ENCODE data around the gene TMEM132D.

TMEM132D gene

DNA sequence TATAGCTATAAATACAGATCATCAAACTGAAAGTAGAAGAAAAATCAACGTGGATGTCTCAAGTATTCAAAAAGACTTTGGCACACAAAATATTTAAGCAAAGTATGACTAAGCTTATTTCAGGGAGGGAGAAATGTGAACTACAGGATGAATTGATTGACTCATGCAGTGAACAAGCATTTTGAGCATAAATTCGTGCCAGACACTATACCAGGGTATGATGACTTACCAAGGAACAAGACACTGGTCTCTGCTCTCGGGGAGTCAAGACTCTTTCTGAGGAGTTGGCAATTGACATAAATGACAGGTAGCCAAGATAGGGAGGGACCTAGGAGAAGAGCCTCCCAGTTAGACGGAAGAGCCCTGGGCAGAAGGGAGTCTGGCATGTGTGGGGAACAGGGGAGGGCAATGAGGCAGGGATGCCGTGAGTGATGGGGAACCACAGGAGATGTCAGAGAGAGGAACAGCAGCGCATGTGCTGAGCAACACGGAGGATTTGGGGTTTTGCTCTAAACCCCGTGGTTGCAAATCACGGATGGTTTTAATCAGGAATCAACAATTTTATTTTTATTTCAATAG is 115.2 kb downstream of the TMEM132D start:
- Mint-ChIP-seq H3K9me3 (peaks cover 3% of the 10 kb centered on the region), H3K4me3 (no peak overlapping the region), H3K36me3 (ENCODE audit: low read depth) (peaks cover 3% of the 10 kb centered on the region), H3K27ac (no peak overlapping the region), H3K4me1 (no peaks in the 10 kb centered on the region), H3K27me3 (ENCODE audit: low read depth) (peaks cover 5% of the 10 kb centered on the region)
- TF ChIP-seq, protein P1, sequence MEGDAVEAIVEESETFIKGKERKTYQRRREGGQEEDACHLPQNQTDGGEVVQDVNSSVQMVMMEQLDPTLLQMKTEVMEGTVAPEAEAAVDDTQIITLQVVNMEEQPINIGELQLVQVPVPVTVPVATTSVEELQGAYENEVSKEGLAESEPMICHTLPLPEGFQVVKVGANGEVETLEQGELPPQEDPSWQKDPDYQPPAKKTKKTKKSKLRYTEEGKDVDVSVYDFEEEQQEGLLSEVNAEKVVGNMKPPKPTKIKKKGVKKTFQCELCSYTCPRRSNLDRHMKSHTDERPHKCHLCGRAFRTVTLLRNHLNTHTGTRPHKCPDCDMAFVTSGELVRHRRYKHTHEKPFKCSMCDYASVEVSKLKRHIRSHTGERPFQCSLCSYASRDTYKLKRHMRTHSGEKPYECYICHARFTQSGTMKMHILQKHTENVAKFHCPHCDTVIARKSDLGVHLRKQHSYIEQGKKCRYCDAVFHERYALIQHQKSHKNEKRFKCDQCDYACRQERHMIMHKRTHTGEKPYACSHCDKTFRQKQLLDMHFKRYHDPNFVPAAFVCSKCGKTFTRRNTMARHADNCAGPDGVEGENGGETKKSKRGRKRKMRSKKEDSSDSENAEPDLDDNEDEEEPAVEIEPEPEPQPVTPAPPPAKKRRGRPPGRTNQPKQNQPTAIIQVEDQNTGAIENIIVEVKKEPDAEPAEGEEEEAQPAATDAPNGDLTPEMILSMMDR (IDR thresholded peaks at IDR 0.05; ENCODE audit: unreplicated experiment in 3 of 3) = no peak

DNA sequence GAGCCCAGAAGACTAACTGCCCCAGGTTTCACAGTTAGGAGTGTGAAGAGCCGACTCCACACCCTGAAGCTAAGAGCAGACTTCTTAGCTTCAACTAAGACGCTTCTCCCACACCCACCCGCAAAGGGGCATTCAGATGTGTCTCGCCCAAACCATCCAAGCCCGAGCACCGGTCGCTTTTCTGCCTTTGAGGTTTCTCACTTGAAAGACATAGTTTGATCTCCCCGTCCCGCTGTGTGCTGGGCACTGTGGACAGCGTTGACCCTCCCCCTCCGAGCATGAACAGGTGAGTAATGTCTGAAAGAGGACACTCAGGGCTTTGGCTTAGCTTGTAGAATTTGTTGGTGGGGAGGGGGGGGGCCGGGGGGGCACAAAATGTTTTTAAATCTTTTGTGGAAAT is 123.8 kb downstream of the TMEM132D start:
- H3K27me3 Mint-ChIP-seq (ENCODE audit: low read depth) = peaks cover 23% of the 10 kb centered on the region
- H3K4me1 Mint-ChIP-seq = no peaks in the 10 kb centered on the region
- H3K27ac Mint-ChIP-seq = no peak overlapping the region
- no peaks in the 10 kb centered on the region for H3K9me3 Mint-ChIP-seq
- H3K4me3 Mint-ChIP-seq = no peak overlapping the region
- H3K36me3 Mint-ChIP-seq (ENCODE audit: low read depth) = no peaks in the 10 kb centered on the region
- TF ChIP-seq, protein P1 (IDR thresholded peaks at IDR 0.05; ENCODE audit: unreplicated experiment in 3 of 3) = no peak

DNA sequence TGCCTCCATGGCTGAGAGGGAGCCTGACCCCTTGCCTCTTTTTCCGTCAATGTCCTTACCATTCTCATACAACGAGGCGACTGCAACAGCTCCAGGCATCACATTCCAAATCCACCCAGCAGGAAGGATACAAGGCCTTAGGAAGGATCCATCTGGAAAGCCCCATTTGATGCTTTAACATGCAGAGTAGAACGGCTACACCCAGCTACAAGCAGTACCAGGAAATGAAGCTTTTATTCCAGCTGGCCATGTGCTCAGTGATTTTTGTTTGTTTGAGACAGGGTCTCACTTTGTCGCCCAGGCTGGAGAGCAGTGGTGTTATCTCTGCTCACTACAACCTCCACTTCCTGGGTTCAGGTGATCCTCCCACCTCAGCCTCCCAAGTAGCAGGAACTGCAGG is 124.8 kb downstream of the TMEM132D start:
- Mint-ChIP-seq H3K4me3 (no peak overlapping the region), H3K27me3 (ENCODE audit: low read depth) (peaks cover 23% of the 10 kb centered on the region), H3K4me1 (no peaks in the 10 kb centered on the region), H3K36me3 (ENCODE audit: low read depth) (no peaks in the 10 kb centered on the region), H3K27ac (no peak overlapping the region), H3K9me3 (no peaks in the 10 kb centered on the region)
- TF ChIP-seq, protein P1 (IDR thresholded peaks at IDR 0.05; ENCODE audit: unreplicated experiment in 3 of 3) = no peak

DNA sequence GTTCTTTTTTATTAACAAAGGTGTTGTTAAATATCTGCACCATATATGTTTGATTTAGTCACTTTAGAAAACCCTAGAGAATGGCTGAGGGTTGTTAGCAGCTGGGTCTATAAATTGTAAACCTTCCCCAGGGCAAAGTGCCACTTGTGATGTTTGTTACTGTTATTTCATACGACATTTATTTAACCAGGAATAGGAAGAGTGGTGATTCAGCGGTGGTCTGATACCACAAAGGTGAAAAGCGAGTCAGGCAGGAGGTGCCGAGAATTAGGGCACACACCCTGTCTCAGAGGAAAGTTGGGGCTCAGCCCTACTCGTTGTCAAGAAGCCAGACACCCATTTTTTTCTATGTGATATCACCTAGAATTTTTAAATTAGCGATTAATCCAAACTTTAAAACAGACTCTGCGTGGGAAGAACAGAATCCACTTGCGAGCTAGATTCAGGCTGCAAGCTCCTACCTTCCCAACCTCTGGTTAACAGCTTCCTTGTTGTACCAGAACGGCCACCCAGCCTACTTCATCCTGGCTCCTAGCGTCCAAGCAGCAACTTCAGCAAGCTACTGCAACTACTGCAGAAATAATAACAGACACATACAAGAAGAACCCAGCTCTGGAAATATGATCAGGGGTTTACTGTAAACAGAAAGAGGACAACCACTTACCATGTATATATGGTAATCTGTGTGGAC is 126.7 kb downstream of the TMEM132D start:
- H3K4me1 Mint-ChIP-seq = peaks cover 10% of the 10 kb centered on the region
- peaks cover 23% of the 10 kb centered on the region for H3K27me3 Mint-ChIP-seq (ENCODE audit: low read depth)
- no peaks in the 10 kb centered on the region for H3K9me3 Mint-ChIP-seq
- H3K36me3 Mint-ChIP-seq (ENCODE audit: low read depth) = no peaks in the 10 kb centered on the region
- TF ChIP-seq, protein P1 (IDR thresholded peaks at IDR 0.05; ENCODE audit: unreplicated experiment in 3 of 3) = no peak
- no peak overlapping the region for H3K27ac Mint-ChIP-seq
- H3K4me3 Mint-ChIP-seq = no peak overlapping the region

DNA sequence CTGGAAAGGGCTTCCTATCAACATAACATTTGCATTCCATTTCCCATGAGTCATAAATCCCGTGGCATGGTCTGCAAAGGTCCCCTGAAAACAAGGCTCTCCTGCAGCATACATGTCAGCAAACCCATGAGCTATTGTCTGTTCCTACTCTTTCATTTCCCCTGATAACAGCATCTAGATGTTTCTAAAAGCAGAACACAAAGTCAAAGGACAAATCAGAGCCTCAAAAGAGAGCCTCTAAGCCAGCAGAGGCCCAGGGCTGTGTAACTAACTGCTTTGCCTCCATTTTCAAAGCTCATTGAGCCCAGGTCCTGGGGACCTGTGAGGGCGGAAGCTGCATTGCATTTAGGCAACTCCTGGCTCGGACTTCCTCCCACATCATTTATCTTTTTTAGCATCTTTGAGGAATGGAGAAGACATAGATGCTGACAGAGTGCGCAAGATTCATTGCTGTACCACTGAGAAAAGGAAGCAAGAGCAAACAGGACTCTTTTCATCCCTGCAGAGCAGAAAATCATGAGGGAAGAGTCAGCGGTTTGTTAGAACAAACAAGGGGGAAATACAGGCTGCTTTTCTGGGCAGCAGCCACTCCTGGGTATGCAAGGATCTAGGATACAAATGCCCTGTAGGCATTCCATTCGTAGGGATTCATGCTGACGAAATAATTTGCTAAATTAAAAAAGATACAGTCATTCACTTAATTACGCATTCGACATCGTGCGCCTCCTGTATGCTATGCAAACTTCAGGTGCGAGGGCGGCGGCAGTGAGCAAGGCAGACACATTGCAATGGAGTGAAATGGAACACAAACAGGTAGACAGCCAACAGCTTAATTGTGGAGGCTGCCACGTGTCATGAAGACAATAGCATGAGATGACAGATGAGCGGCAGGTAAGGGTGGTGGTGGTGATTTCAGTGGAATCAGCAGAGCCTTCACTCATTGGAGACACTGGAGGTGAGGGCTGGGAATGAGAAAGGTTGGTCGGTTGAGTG is 131.0 kb downstream of the TMEM132D start:
- no peak overlapping the region for H3K4me3 Mint-ChIP-seq
- peaks cover 6% of the 10 kb centered on the region for H3K9me3 Mint-ChIP-seq
- peaks cover 10% of the 10 kb centered on the region for H3K4me1 Mint-ChIP-seq
- TF ChIP-seq, protein P1 (IDR thresholded peaks at IDR 0.05; ENCODE audit: unreplicated experiment in 3 of 3) = no peak
- H3K27me3 Mint-ChIP-seq (ENCODE audit: low read depth) = peaks cover 12% of the 10 kb centered on the region
- H3K36me3 Mint-ChIP-seq (ENCODE audit: low read depth) = no peaks in the 10 kb centered on the region
- peak overlapping the region; percentile 50 to 83 (median 76) for H3K27ac Mint-ChIP-seq

Measured in nephron (organoid).